MM.1S (cell line): ENCODE results near the gene PRKAB2.
"Not testable (repeated sequence)": the region's sequence is repeated elsewhere in the genome, so short reads cannot be mapped to it uniquely, and the experiment has no call there.

Experiments
- DNase-seq: peaks from one replicate; pipeline ENCODE4 v3.0.0-alpha.2; 2015
- H2AFZ ChIP-seq: fragments of 300-600 bp; sonication (generic); 2 replicates; pipeline ENCODE4 v1.6.0; 2016; ENCODE audit warnings: antibody characterized with exemption, low read length
- H3F3A ChIP-seq: fragments of 300-600 bp; sonication (generic); 2 replicates; pipeline ENCODE4 v1.6.1; 2016; ENCODE audit warnings: mild to moderate bottlenecking, antibody characterized with exemption, low read length, moderate library complexity, mixed read lengths; ENCODE audit not compliant: insufficient read depth
- H3K27ac ChIP-seq: fragments of 300-600 bp; sonication (generic); 2 replicates; pipeline ENCODE4 v1.5.1; 2016; ENCODE audit warnings: mild to moderate bottlenecking, low read length
- H3K27me3 ChIP-seq: fragments of 300-600 bp; sonication (generic); replicated peaks from 2 replicates; pipeline ENCODE4 v1.6.0; 2016; ENCODE audit warnings: low read length; ENCODE audit not compliant: insufficient read depth
- H3K36me3 ChIP-seq: fragments of 300-600 bp; sonication (generic); replicated peaks from 2 replicates; pipeline ENCODE4 v1.6.1; 2016; ENCODE audit warnings: mild to moderate bottlenecking, low read length, mixed read lengths; ENCODE audit not compliant: insufficient read depth
- H3K4me1 ChIP-seq: fragments of 300-600 bp; sonication (generic); 2 replicates; pipeline ENCODE4 v1.6.1; 2016; ENCODE audit warnings: low read length, mixed read lengths
- H3K4me2 ChIP-seq: fragments of 300-600 bp; sonication (generic); 2 replicates; pipeline ENCODE4 v1.6.0; 2016; ENCODE audit warnings: low read depth, low read length
- H3K4me3 ChIP-seq: fragments of 300-600 bp; sonication (generic); 2 replicates; pipeline ENCODE4 v1.5.1; 2016; ENCODE audit warnings: low read length, mixed read lengths
- H3K79me2 ChIP-seq: fragments of 300-600 bp; sonication (generic); 2 replicates; pipeline ENCODE4 v1.6.1; 2016; ENCODE audit warnings: mixed run types, low read length, mixed read lengths
- H3K9ac ChIP-seq: fragments of 300-600 bp; sonication (generic); 2 replicates; pipeline ENCODE4 v1.6.1; 2016; ENCODE audit warnings: low read length, mixed read lengths
- H3K9me2 ChIP-seq: fragments of 300-600 bp; sonication (generic); replicated peaks from 2 replicates; pipeline ENCODE4 v1.6.1; 2016; ENCODE audit warnings: mild to moderate bottlenecking, low read length, mixed read lengths; ENCODE audit not compliant: insufficient read depth
- H3K9me3 ChIP-seq: fragments of 300-600 bp; sonication (generic); replicated peaks from 2 replicates; pipeline ENCODE4 v1.6.1; 2016; ENCODE audit warnings: mild to moderate bottlenecking, low read length, mixed read lengths; ENCODE audit not compliant: insufficient read depth
- H4K20me1 ChIP-seq: fragments of 300-600 bp; sonication (generic); 2 replicates; pipeline ENCODE4 v1.6.1; 2016; ENCODE audit warnings: mild to moderate bottlenecking, low read length, moderate library complexity, mixed read lengths; ENCODE audit not compliant: insufficient read depth
- CTCF ChIP-seq: fragments of 300-600 bp; sonication (generic); IDR thresholded peaks from 2 replicates; pipeline ENCODE4 v1.5.1; 2016; ENCODE audit warnings: antibody characterized with exemption, low read length, mixed read lengths
- EZH2 ChIP-seq: fragments of 300-600 bp; sonication (generic); optimal IDR thresholded peaks from 2 replicates; pipeline ENCODE3; 2017; ENCODE audit warnings: low read depth, mild to moderate bottlenecking, antibody characterized with exemption, low read length, mixed read lengths
- EZH2phosphoT487 ChIP-seq: fragments of 300-600 bp; sonication (generic); IDR thresholded peaks from 2 replicates; pipeline ENCODE4 v1.6.1; 2018; ENCODE audit warnings: antibody characterized with exemption, low read length

PRKAB2 gene

GRCh38 chr1:147201276-147201675 is 29.0 kb upstream of the PRKAB2 start:
- Histone ChIP-seq H3K4me3 (no peak overlapping the region), H2AFZ (no peak overlapping the region), H3K4me2 (no peak overlapping the region), H3K36me3 (no peaks in the 10 kb centered on the region), H4K20me1 (no peaks in the 10 kb centered on the region), H3F3A (no peaks in the 10 kb centered on the region), H3K9ac (no peak overlapping the region), H3K79me2 (no peaks in the 10 kb centered on the region), H3K9me2 (no peaks in the 10 kb centered on the region), H3K9me3 (no peaks in the 10 kb centered on the region), H3K4me1 (no peaks in the 10 kb centered on the region), H3K27ac (no peak overlapping the region), H3K27me3 (no peaks in the 10 kb centered on the region)
- no peak for DNase-seq
- TF ChIP-seq EZH2phosphoT487 (no peak), CTCF (no peak), EZH2 (no peak)

- H3K4me3 ChIP-seq, H3K9me2 ChIP-seq, H3K27ac ChIP-seq, H2AFZ ChIP-seq, H3K27me3 ChIP-seq, H3K9ac ChIP-seq, H3K9me3 ChIP-seq, H3F3A ChIP-seq, H3K79me2 ChIP-seq, DNase-seq, H4K20me1 ChIP-seq, H3K36me3 ChIP-seq, H3K4me2 ChIP-seq, H3K4me1 ChIP-seq: not testable (repeated sequence)
Measured at GRCh38 chr1:147197324-147197723, 25.1 kb upstream of the PRKAB2 start.

- H3K9me3 ChIP-seq: no peaks in the 10 kb centered on the region
- H3K9ac ChIP-seq: no peak overlapping the region
- no peaks in the 10 kb centered on the region for H3K79me2 ChIP-seq
- no peaks in the 10 kb centered on the region for H3F3A ChIP-seq
- no peaks in the 10 kb centered on the region for H4K20me1 ChIP-seq
- no peaks in the 10 kb centered on the region for H3K9me2 ChIP-seq
- no peak overlapping the region for H3K4me2 ChIP-seq
- no peak for DNase-seq
- no peak overlapping the region for H3K4me3 ChIP-seq
- no peaks in the 10 kb centered on the region for H3K36me3 ChIP-seq
- no peak overlapping the region for H2AFZ ChIP-seq
- H3K27ac ChIP-seq: no peak overlapping the region
- no peaks in the 10 kb centered on the region for H3K27me3 ChIP-seq
- TF ChIP-seq EZH2phosphoT487 (no peak), CTCF (no peak), EZH2 (no peak)
- H3K4me1 ChIP-seq: no peaks in the 10 kb centered on the region
Measured at GRCh38 chr1:147189514-147189913, 17.2 kb upstream of the PRKAB2 start.

- no peak for TF ChIP-seq CTCF
- no peak for TF ChIP-seq EZH2
- no peak for TF ChIP-seq EZH2phosphoT487
- no peaks in the 10 kb centered on the region for H3K9me2 ChIP-seq
- H3K36me3 ChIP-seq: no peaks in the 10 kb centered on the region
- no peak overlapping the region for H3K4me2 ChIP-seq
- H3K9ac ChIP-seq: no peak overlapping the region
- H2AFZ ChIP-seq: no peak overlapping the region
- H4K20me1 ChIP-seq: no peaks in the 10 kb centered on the region
- no peaks in the 10 kb centered on the region for H3F3A ChIP-seq
- H3K4me3 ChIP-seq: no peak overlapping the region
- H3K27me3 ChIP-seq: no peaks in the 10 kb centered on the region
- DNase-seq: no peak
- H3K9me3 ChIP-seq: no peaks in the 10 kb centered on the region
- H3K27ac ChIP-seq: no peak overlapping the region
- no peaks in the 10 kb centered on the region for H3K4me1 ChIP-seq
- no peaks in the 10 kb centered on the region for H3K79me2 ChIP-seq
Measured at GRCh38 chr1:147185432-147185831, 13.2 kb upstream of the PRKAB2 start.
